NCI-H345 treated with DMSO at 0.1 percent for 48 hours (cell line): ENCODE data around the gene CMTM6.
A peak's percentile ranks its signal among the peaks of the same experiment; 100 is the strongest.
"Not testable (repeated sequence)": the region's sequence is repeated elsewhere in the genome, so short reads cannot be mapped to it uniquely, and the experiment has no call there.

Experiments used
- DNase-seq: peaks from one replicate; lab custom pipeline; 2025; ENCODE audit not compliant: unreplicated experiment; lab: John Stamatoyannopoulos, UW

CMTM6 gene

GRCh38 chr3:32467333-32468070 is 35.1 kb downstream of the CMTM6 start:
- DNase-seq: peak; percentile 37

- not testable (repeated sequence) for DNase-seq
Observed at GRCh38 chr3:32466808-32467207, 35.8 kb downstream of the CMTM6 start.

DNA sequence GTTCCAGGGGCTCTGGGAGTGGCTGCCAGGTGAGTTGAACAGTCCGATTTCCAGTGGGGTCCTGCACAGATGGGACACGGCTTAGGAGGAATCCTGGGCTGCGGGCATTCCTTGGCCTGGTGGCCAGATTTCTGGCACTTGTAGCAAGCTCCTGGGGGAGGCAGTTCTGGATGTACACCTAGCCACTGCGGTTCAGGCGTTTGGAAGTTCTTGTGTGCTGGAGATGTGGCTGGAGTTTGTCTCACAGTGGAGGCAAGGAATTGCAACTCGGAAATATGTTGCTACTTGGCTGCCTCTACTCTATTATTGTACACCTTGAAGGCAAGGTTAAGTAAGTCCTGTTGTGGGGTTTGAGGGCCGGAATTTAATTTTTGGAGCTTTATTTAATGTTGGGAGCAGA is 37.9 kb downstream of the CMTM6 start:
- not testable (repeated sequence) for DNase-seq

DNA sequence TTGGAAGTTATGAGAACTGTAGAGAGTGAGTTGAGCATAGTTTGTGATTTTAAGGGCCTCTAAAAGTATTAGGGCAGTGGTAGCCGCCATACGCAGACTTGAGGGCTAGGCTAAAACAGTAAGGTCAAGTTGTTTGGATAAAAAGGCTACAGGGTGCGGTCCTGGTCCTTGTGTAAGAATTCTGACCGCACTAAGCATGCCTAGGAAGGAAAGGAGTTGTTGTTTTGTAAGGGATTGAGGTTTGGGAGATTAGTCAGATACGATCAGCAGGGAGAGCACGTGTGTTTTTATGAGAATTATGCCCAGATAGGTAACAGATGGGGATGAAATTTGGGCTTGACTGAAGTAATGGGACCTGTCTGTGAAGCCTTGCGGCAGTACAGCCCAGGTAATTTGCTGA is 39.2 kb downstream of the CMTM6 start:
- DNase-seq: not testable (repeated sequence)

DNA sequence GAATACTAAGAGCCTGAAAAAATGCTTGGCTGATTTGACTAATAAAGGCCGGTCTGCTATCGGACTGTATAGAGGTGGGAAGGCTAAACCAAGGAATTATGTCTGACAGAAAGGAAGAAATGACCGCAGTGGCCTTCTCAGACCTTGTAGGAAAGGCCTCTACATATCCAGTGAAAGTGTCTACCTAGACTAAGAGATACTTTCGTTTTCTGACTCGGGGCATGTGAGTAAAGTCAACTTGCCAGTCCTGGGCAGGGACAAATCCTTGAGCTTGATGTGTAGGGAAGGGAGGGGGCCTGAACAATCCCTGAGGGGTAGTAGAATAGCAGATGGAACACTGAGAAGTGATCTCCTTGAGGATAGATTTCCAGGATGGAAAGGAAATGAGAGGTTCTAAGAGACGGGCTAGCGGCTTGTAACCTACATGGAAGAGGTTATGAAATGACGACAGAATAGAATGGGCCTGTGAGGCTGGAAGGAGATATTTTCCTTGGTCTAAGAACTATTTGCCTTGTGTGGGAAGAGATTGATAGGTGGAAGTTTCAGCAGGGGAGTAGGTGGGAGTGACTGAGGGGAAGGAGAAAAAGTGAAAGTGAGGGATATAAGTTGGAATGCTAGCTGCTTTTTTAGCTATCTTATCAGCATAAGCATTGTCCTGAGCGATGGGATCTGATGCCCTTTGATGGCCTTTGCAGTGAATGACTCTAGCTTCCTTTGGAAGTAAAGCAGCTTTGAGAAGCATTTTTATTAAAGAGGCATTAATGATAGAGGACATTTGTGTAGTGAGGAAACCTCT is 40.3 kb downstream of the CMTM6 start:
- not testable (repeated sequence) for DNase-seq

DNA sequence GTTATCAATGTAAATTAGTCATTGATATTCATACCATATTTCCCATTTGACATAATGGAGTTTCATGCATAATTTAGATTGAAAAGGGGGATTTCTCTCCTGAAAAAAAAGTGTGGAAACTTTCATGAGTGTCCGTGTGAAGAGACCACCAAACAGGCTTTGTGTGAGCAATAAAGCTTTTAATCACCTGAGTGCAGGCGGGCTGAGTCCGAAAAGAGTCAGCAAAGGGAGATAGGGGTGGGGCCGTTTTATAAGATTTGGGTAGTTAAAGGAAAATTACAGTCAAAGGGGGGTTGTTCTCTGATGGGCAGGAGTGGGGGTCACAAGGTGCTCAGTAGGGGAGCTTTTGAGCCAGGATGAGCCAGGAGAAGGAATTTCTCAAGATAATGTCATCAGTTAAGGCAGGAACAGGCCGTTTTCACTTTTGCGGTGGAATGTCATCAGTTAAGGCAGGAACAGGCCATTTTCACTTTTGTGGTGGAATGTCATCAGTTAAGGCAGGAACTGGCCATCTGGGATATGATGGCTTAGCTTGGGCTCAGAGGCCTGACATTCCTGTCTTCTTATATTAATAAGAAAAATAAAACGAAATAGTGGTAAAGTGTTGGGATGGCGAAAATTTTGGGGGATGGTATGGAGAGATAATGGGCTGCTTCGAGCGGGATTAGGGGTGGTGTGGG is 41.7 kb downstream of the CMTM6 start:
- DNase-seq: not testable (repeated sequence)

DNA sequence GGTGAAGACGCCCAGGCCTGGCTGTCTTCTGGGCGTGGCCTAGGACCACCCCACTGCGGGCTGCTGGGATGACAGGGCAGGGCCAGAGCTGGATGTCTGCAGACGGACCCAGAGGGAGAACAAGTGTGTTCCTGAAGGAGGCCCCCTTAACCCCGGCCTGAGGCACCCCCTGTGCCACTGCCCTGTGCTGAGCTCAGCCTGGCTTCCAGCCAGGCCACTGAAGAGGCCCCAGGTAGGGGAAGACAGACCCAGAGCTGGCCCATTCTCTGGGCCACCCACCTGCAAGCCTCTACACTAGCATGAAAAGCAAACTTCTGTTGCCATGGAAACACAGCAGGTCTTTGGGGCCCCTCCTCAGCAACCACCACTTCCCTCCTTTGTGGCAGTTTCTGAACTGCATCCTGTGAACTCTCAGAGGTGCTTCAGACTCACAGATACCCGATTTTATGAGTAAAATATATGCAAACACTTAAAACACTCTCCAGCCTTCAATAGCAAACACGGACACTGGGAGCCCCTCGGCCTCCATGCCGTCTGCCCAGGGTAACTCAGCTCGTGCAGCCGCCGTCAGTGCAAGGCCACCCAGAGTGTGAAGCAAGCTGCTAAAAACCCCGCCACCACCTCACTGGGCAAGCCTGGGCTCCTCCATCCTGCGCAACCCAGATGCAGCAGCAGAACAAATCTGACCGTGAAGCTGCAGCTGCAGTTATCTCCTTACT is 42.5 kb downstream of the CMTM6 start:
- peak; percentile 80 for DNase-seq

GRCh38 chr3:32459450-32459849 is 43.2 kb downstream of the CMTM6 start:
- DNase-seq: no peak

GRCh38 chr3:32457971-32458471 is 44.6 kb downstream of the CMTM6 start:
- DNase-seq: no peak

- DNase-seq: no peak
Observed at GRCh38 chr3:32456429-32457130, 46.1 kb downstream of the CMTM6 start.

DNA sequence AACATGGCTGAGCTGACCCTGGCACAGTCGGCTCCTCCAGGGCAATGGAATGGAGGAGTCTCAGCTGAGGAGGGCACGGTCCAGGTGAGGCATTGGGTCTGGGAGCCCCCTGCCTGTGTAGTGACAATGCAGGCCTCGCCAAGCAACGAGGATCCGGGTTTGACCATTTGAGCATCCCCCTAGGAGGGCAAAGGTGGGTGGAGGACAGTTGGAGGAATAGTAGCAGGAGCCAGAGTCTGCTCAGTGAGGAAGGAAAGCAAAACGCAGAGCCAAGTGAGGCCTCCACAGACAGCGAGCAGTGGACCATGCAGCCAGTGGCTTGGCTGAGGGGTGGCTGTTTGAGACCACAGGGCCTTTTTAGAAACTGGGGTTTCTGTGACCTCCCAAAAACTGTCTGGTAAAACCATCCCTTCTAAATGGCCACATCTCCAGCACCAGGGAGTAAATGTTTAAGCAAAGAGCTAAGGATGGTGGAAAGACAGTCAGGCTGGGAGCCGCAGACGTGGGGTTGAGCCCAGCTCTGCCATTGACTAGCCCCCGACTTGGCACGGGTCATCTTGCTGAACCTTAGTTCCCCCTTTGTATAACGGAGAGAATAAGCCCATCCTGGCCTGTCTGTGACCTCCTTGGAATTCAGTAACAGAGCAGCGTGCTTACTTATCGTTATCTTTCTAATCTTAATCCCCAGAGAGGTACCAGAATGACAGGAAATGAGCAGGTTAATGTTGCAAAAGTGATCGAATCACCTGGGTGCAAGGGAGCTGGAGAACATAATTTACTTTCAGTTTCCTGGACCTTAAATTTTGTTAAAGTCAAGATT is 46.8 kb downstream of the CMTM6 start:
- DNase-seq: no peak

GRCh38 chr3:32454731-32455608 is 47.7 kb downstream of the CMTM6 start:
- DNase-seq: no peak

DNA sequence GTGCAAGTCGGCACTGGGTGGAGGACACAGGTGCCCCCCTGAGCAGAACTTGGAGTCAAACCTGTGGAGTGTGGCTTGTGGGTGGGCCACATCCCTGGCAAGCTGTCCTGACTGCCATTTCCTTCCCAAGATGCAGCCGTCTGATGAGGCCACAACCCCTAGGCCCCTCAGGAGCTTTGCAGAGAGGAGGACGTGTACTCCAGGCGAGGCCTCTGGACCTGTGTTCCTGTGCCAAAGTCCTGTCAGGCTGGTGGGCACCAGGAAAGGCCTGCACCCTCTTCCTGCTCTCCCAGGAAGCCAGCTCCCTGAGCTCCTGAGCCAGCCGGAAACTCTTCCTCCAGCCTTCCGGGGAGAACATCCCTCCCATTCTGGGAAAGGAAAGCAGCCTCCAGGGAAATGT is 48.5 kb downstream of the CMTM6 start:
- no peak for DNase-seq

DNA sequence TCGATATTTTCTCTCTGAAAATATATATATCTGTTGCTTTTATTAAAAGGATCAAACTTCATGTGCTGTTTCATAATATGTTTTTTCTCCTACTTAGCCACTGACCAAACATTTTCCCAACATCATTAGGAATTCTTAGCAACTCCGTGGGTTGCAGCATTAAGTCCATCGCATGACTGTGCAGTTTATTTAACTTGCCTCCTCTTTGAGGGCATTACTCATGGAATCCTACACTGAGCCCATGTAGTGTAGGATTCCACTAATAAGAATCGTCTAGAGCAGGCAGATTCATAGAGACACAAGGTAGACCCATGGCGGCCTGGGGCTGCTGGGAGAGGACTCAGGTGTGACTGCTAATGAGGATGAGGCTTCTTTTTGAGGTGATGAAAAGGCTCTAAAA is 49.3 kb downstream of the CMTM6 start:
- no peak for DNase-seq

- no peak for DNase-seq
Observed at GRCh38 chr3:32452009-32452408, 50.6 kb downstream of the CMTM6 start.

GRCh38 chr3:32450992-32451659 is 51.5 kb downstream of the CMTM6 start:
- no peak for DNase-seq

- no peak for DNase-seq
Observed at GRCh38 chr3:32450426-32450825, 52.2 kb downstream of the CMTM6 start.

DNA sequence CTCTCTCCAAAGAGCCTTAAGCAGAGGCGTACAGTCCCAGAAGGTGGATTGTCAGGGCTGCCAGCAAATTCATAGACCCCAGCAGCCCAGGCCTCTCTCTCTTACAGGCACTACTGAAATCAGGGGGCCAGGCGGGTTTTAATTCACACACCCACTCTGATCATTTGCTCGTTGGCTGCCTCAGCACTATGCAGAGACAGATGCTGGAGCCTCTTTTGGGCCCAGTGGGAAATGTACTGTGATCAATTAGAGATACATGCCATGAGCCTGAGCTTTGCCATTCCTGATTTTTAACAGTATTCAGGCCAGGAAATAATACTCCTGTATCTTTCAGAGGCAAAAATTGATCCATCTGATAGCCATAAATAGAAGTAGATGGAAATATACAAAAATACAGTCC is 53.0 kb downstream of the CMTM6 start:
- DNase-seq: no peak
